ENCODE results near the gene CHMP4B.

The CHMP4B gene

GRCh38 chr20:33837096-33837830 is 26.1 kb downstream of the CHMP4B start:
- no peak for DNase-seq (ENCODE audit: extremely low read depth in 1 of 2, low read depth in 1 of 2)

- DNase-seq (ENCODE audit: extremely low read depth in 1 of 2, low read depth in 1 of 2): no peak
These were observed 27.1 kb downstream of the CHMP4B start for GRCh38 chr20:33838035-33838864.

GRCh38 chr20:33839591-33839990 is 28.4 kb downstream of the CHMP4B start:
- DNase-seq (ENCODE audit: extremely low read depth in 1 of 2, low read depth in 1 of 2): no peak

- no peak for DNase-seq (ENCODE audit: extremely low read depth in 1 of 2, low read depth in 1 of 2)
These were observed 29.0 kb downstream of the CHMP4B start for GRCh38 chr20:33840160-33840559.

- DNase-seq (ENCODE audit: extremely low read depth in 1 of 2, low read depth in 1 of 2): no peak
These were observed 29.7 kb downstream of the CHMP4B start for GRCh38 chr20:33840759-33841435.

- DNase-seq (ENCODE audit: extremely low read depth in 1 of 2, low read depth in 1 of 2): no peak
These were observed 30.3 kb downstream of the CHMP4B start for GRCh38 chr20:33841436-33841799.

- no peak for DNase-seq (ENCODE audit: extremely low read depth in 1 of 2, low read depth in 1 of 2)
These were observed 31.2 kb downstream of the CHMP4B start for GRCh38 chr20:33842346-33842745.

- no peak for DNase-seq (ENCODE audit: extremely low read depth in 1 of 2, low read depth in 1 of 2)
These were observed 31.9 kb downstream of the CHMP4B start for GRCh38 chr20:33843050-33843449.

- DNase-seq (ENCODE audit: extremely low read depth in 1 of 2, low read depth in 1 of 2): no peak
These were observed 32.7 kb downstream of the CHMP4B start for GRCh38 chr20:33843854-33844253.

GRCh38 chr20:33846291-33846935 is 35.3 kb downstream of the CHMP4B start:
- no peak for DNase-seq (ENCODE audit: extremely low read depth in 1 of 2, low read depth in 1 of 2)

- DNase-seq (ENCODE audit: extremely low read depth in 1 of 2, low read depth in 1 of 2): no peak
These were observed 35.9 kb downstream of the CHMP4B start for GRCh38 chr20:33847006-33847405.

GRCh38 chr20:33848391-33848790 is 37.2 kb downstream of the CHMP4B start:
- no peak for DNase-seq (ENCODE audit: extremely low read depth in 1 of 2, low read depth in 1 of 2)

- no peak for DNase-seq (ENCODE audit: extremely low read depth in 1 of 2, low read depth in 1 of 2)
These were observed 39.0 kb downstream of the CHMP4B start for GRCh38 chr20:33850159-33850558.

GRCh38 chr20:33851842-33852466 is 40.8 kb downstream of the CHMP4B start:
- no peak for DNase-seq (ENCODE audit: extremely low read depth in 1 of 2, low read depth in 1 of 2)

GRCh38 chr20:33852626-33853506 is 41.7 kb downstream of the CHMP4B start:
- no peak for DNase-seq (ENCODE audit: extremely low read depth in 1 of 2, low read depth in 1 of 2)

GRCh38 chr20:33853507-33853813 is 42.3 kb downstream of the CHMP4B start:
- DNase-seq (ENCODE audit: extremely low read depth in 1 of 2, low read depth in 1 of 2): no peak

- no peak for DNase-seq (ENCODE audit: extremely low read depth in 1 of 2, low read depth in 1 of 2)
These were observed 46.8 kb downstream of the CHMP4B start for GRCh38 chr20:33857722-33858563.

GRCh38 chr20:33858666-33859065 is 47.5 kb downstream of the CHMP4B start:
- DNase-seq (ENCODE audit: extremely low read depth in 1 of 2, low read depth in 1 of 2): no peak

GRCh38 chr20:33859157-33859695 is 48.1 kb downstream of the CHMP4B start:
- DNase-seq (ENCODE audit: extremely low read depth in 1 of 2, low read depth in 1 of 2): no peak
